A549 (cell line): ENCODE results near the gene TNFSF4.

Experiments used
- CHD2 ChIP-seq: fragments of 150-350 bp; IDR thresholded peaks from 2 replicates; pipeline ENCODE4 v1.6.1; 2014; ENCODE audit warnings: low read length; ENCODE audit not compliant: partially characterized antibody
- EHF ChIP-seq: fragments of 250-450 bp; sonication (Bioruptor Pico); IDR thresholded peaks from 2 replicates; pipeline ENCODE4 v1.5.0; 2020; ENCODE audit warnings: mild to moderate bottlenecking
- POLR2A ChIP-seq: IDR thresholded peaks from 2 replicates; pipeline ENCODE4 v1.6.1; 2012; ENCODE audit warnings: mild to moderate bottlenecking, low read length
- RAD21 ChIP-seq, 2 experiments: fragments of >200 bp in 1 of 2; sonication (Bioruptor Twin) in 1 of 2; formaldehyde crosslinking in 1 of 2; IDR thresholded peaks in 1 of 2; conservative IDR thresholded peaks in 1 of 2; 2 replicates in 1 of 2; 3 replicates in 1 of 2; pipeline ENCODE4 v1.6.1; 2012 to 2018; ENCODE audit warnings: inconsistent platforms in 1 of 2

- no peak for TF ChIP-seq POLR2A
- TF ChIP-seq RAD21 (conservative IDR thresholded peaks at IDR 0.05 in 1 of 2, IDR thresholded peaks at IDR 0.05 in 1 of 2), result no peak
- TF ChIP-seq EHF (CRISPR knock-in tag), result no peak
- no peak for TF ChIP-seq CHD2
Measured at GRCh38 chr1:173243300-173243699, 36.2 kb upstream of the TNFSF4 start.
